DOHH2 (cell line): ENCODE results near the gene UBR3.

ENCODE experiments used
- H3F3A ChIP-seq: fragments of 200-600 bp; sonication (generic), shearing (Covaris generic); 2 replicates; pipeline ENCODE4 v1.6.0; 2016; ENCODE audit warnings: antibody characterized with exemption, mild to moderate bottlenecking; ENCODE audit not compliant: control insufficient read depth, insufficient read depth
- H3K27ac ChIP-seq: fragments of 200-600 bp; sonication (generic); 2 replicates; pipeline ENCODE4 v1.5.1; 2014; ENCODE audit warnings: low read depth, mild to moderate bottlenecking, low read length, moderate library complexity
- H3K27me3 ChIP-seq: fragments of 200-600 bp; sonication (generic); 2 replicates; pipeline ENCODE4 v1.6.1; 2014; ENCODE audit warnings: mild to moderate bottlenecking, low read length, mixed read lengths; ENCODE audit not compliant: control insufficient read depth
- H3K36me3 ChIP-seq: fragments of 200-600 bp; sonication (generic); 2 replicates; pipeline ENCODE4 v1.6.1; 2014; ENCODE audit warnings: mild to moderate bottlenecking, low read length, moderate library complexity, mixed read lengths; ENCODE audit not compliant: control insufficient read depth
- H3K4me1 ChIP-seq: fragments of 200-600 bp; sonication (generic); 2 replicates; pipeline ENCODE4 v1.6.1; 2014; ENCODE audit warnings: mild to moderate bottlenecking, low read length, mixed read lengths; ENCODE audit not compliant: control insufficient read depth
- H3K4me2 ChIP-seq: fragments of 200-600 bp; sonication (generic); 2 replicates; pipeline ENCODE4 v1.6.0; 2014; ENCODE audit warnings: mild to moderate bottlenecking, low read length, moderate library complexity
- H3K4me3 ChIP-seq: fragments of 200-600 bp; sonication (generic); 2 replicates; pipeline ENCODE4 v1.5.1; 2014; ENCODE audit warnings: mild to moderate bottlenecking, low read length, mixed read lengths
- H3K79me2 ChIP-seq: fragments of 200-600 bp; sonication (generic); 2 replicates; pipeline ENCODE4 v1.6.1; 2014; ENCODE audit warnings: mild to moderate bottlenecking, low read length, mixed read lengths; ENCODE audit not compliant: control insufficient read depth
- H3K9me2 ChIP-seq: fragments of 200-600 bp; sonication (generic); replicated peaks from 2 replicates; pipeline ENCODE4 v1.6.1; 2014; ENCODE audit warnings: mild to moderate bottlenecking, low read length, mixed read lengths; ENCODE audit not compliant: control insufficient read depth
- H3K9me3 ChIP-seq: fragments of 200-600 bp; sonication (generic); 2 replicates; pipeline ENCODE4 v1.6.1; 2014; ENCODE audit warnings: antibody characterized with exemption, low read length, mixed read lengths; ENCODE audit not compliant: control insufficient read depth, insufficient read depth
- H4K20me1 ChIP-seq: fragments of 200-600 bp; sonication (generic); 2 replicates; pipeline ENCODE4 v1.6.0; 2014; ENCODE audit warnings: low read depth, mild to moderate bottlenecking, antibody characterized with exemption, low read length, moderate library complexity; ENCODE audit not compliant: control insufficient read depth, insufficient read depth
- EZH2phosphoT487 ChIP-seq: fragments of 200-600 bp; sonication (generic); IDR thresholded peaks from 2 replicates; pipeline ENCODE4 v1.6.1; 2017; ENCODE audit warnings: borderline replicate concordance, mild to moderate bottlenecking, antibody characterized with exemption, low read length, moderate library complexity, mixed read lengths
- TF ChIP-seq, protein P1 (sequence below): fragments of 200-600 bp; sonication (generic); IDR thresholded peaks from one replicate; pipeline ENCODE4 v1.5.1; 2014; ENCODE audit warnings: antibody characterized with exemption, mild to moderate bottlenecking, low read depth, low read length; ENCODE audit not compliant: poor library complexity, severe bottlenecking

UBR3 gene

DNA sequence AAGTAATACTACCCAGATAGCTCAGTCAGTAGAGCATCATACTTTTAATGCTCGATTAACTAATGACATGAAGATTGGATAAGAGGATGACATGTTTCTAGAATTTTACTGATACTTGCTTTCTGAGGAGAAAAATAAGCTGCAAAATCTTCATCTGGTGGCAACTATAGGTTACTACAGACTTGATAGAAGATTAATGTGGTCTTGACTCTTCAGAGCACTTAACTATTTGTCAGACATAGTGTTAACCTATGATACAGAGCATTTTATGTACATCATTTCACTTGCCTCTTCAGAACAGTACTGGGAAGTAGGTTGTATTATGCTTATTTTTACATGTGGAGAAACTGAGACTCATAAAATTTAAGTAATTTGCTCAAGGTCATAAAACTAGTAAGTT lies 83.9 kb downstream of the UBR3 start:
- H3K9me3 ChIP-seq: no peaks in the 10 kb centered on the region
- no peaks in the 10 kb centered on the region for H3F3A ChIP-seq
- no peaks in the 10 kb centered on the region for H3K9me2 ChIP-seq
- peaks cover 5% of the 10 kb centered on the region; the same call in 1 of the 2 replicates for H3K36me3 ChIP-seq
- H3K27ac ChIP-seq: no peak overlapping the region
- no peaks in the 10 kb centered on the region for H3K4me1 ChIP-seq
- H3K79me2 ChIP-seq: no peaks in the 10 kb centered on the region
- no peaks in the 10 kb centered on the region for H3K27me3 ChIP-seq
- no peak for TF ChIP-seq EZH2phosphoT487
- TF ChIP-seq, protein P1, sequence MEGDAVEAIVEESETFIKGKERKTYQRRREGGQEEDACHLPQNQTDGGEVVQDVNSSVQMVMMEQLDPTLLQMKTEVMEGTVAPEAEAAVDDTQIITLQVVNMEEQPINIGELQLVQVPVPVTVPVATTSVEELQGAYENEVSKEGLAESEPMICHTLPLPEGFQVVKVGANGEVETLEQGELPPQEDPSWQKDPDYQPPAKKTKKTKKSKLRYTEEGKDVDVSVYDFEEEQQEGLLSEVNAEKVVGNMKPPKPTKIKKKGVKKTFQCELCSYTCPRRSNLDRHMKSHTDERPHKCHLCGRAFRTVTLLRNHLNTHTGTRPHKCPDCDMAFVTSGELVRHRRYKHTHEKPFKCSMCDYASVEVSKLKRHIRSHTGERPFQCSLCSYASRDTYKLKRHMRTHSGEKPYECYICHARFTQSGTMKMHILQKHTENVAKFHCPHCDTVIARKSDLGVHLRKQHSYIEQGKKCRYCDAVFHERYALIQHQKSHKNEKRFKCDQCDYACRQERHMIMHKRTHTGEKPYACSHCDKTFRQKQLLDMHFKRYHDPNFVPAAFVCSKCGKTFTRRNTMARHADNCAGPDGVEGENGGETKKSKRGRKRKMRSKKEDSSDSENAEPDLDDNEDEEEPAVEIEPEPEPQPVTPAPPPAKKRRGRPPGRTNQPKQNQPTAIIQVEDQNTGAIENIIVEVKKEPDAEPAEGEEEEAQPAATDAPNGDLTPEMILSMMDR: no peak
- H3K4me3 ChIP-seq: no peak overlapping the region
- no peaks in the 10 kb centered on the region for H4K20me1 ChIP-seq
- no peak overlapping the region for H3K4me2 ChIP-seq

DNA sequence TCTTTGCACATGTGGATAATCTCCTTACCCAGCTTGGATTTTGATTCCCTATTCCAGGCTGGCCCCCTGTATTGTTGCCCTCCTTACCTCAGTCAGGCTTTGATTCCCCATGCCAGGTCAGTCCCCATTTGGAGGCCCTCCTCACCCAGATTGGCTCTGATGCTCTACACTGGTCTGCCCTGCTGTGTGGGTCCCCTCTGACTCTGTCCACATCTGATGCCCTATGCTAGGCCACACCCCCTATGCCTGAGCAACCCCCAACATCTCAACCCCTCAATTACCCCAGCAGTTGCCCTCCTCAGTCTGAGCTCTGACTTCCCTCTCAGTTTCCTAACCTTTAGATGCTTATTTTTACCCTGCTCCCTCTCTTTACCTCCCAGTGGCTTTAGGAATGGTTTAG lies 89.4 kb downstream of the UBR3 start:
- no peak overlapping the region for H3K4me3 ChIP-seq
- TF ChIP-seq EZH2phosphoT487: no peak
- TF ChIP-seq, protein P1: no peak
- peaks cover 15% of the 10 kb centered on the region; the same call in 1 of the 2 replicates for H3K36me3 ChIP-seq
- H3K4me1 ChIP-seq: peaks cover 6% of the 10 kb centered on the region
- H3K4me2 ChIP-seq: no peak overlapping the region
- H3K27me3 ChIP-seq: no peaks in the 10 kb centered on the region
- H3K9me2 ChIP-seq: no peaks in the 10 kb centered on the region
- no peaks in the 10 kb centered on the region for H3K79me2 ChIP-seq
- no peaks in the 10 kb centered on the region for H3F3A ChIP-seq
- no peak overlapping the region for H3K27ac ChIP-seq
- H3K9me3 ChIP-seq: no peaks in the 10 kb centered on the region
- no peaks in the 10 kb centered on the region for H4K20me1 ChIP-seq

DNA sequence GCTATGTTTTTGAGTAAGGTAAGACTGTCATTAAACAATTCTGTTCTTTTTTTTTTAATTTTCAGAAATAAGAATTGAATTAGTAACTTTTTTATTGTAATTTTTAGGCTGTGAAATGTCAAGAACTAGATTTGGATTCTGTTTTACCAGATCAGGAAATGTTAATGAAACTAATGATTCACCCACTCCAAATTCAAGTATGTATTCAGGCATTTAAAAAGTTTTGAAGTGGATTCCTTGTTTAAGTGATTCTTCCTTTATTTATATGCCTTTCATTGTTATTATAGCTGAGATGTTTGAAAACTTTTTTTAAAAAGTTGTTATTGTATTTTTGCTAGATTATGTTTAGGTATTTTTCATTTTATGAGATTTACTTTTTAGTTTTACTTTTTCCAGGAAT lies 96.7 kb downstream of the UBR3 start:
- Histone ChIP-seq H3K36me3 (0 out of 2 replicates have a peak, but pooled peaks cover 4% of the 10 kb centered on the region), H3K4me3 (no peak overlapping the region), H3K27ac (no peak overlapping the region), H3K4me2 (no peak overlapping the region), H3K4me1 (peaks cover 4% of the 10 kb centered on the region), H4K20me1 (no peaks in the 10 kb centered on the region), H3K79me2 (no peaks in the 10 kb centered on the region), H3F3A (0 out of 2 replicates have a peak, but pooled peaks cover 7% of the 10 kb centered on the region), H3K27me3 (no peaks in the 10 kb centered on the region), H3K9me2 (no peaks in the 10 kb centered on the region), H3K9me3 (no peaks in the 10 kb centered on the region)
- TF ChIP-seq, protein P1: no peak
- TF ChIP-seq EZH2phosphoT487: no peak

DNA sequence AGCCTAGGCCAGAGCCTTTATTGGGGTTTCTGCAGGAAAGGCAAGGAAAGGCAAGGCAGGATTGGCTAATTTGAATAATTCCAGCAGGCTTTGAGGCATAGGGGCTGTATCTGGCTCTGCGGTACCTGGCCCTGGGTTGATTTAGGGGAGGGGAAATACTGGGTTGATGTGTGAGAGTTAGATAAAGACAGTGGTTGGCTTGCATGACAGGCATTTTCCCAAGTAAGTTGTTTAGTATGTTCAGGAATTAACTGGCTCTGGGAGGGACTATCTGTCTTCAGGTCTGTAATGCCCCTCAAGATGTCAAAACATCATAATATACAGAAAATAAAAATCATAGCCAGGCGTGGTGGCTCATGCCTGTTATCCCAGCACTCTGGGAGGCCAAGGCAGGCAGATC lies 98.7 kb downstream of the UBR3 start:
- Histone ChIP-seq H3K27ac (no peak overlapping the region), H3K4me3 (no peak overlapping the region), H4K20me1 (no peaks in the 10 kb centered on the region), H3K4me2 (no peak overlapping the region), H3K4me1 (no peaks in the 10 kb centered on the region), H3F3A (0 out of 2 replicates have a peak, but pooled peaks cover 7% of the 10 kb centered on the region), H3K9me2 (no peaks in the 10 kb centered on the region), H3K27me3 (no peaks in the 10 kb centered on the region), H3K36me3 (0 out of 2 replicates have a peak, but pooled peaks cover 4% of the 10 kb centered on the region), H3K9me3 (no peaks in the 10 kb centered on the region), H3K79me2 (no peaks in the 10 kb centered on the region)
- TF ChIP-seq, protein P1: no peak
- no peak for TF ChIP-seq EZH2phosphoT487
